PC-3 (cell line): ENCODE results near the gene SCAP. TPM values are rescaled to one million over a fixed set of nuclear protein-coding genes. Genes with fewer than 3 reads are reported as not detected.

Source experiments
- ATAC-seq: fragments of 200-7000 bp; cut with Tn5 transposase; 2 replicates; pipeline ENCODE4 v1.9.1; 2020; ENCODE audit warnings: mild to moderate bottlenecking, moderate library complexity
- BruUV-seq: library from RNA; stranded (reverse); fragments of 400-500 nt; replicated peaks from 2 replicates; lab custom pipeline; 2021; lab: Mats Ljungman, UMichigan
- CTCF ChIA-PET: fragments of 300-600 bp; sonication (Branson Sonifier 250); formaldehyde crosslinking; loops from one replicate; lab custom pipeline; 2022; ENCODE audit warnings: antibody characterized with exemption; lab: Charles Lee
- POLR2A ChIA-PET: fragments of 300-600 bp; sonication (Branson Sonifier 250); formaldehyde crosslinking; loops from one replicate; lab custom pipeline; 2022; ENCODE audit warnings: antibody characterized with exemption; ENCODE audit not compliant: unreplicated experiment; lab: Charles Lee
- DNase-seq: peaks from one replicate; pipeline ENCODE4 v3.0.0-alpha.2; 2015
- H2AFZ ChIP-seq: fragments of 300-600 bp; sonication (generic); 2 replicates; pipeline ENCODE4 v1.6.0; 2016; ENCODE audit warnings: antibody characterized with exemption, low read length
- H3F3A ChIP-seq: fragments of 300-600 bp; sonication (generic); one replicate; pipeline ENCODE4 v1.6.0; 2017; ENCODE audit warnings: antibody characterized with exemption, low read length, control low read depth, mild to moderate bottlenecking; ENCODE audit not compliant: unreplicated experiment
- H3K27ac ChIP-seq: fragments of 300-600 bp; sonication (generic); 2 replicates; pipeline ENCODE4 v1.5.1; 2016; ENCODE audit warnings: mild to moderate bottlenecking, low read length
- H3K27me3 ChIP-seq: fragments of 300-600 bp; sonication (generic); 2 replicates; pipeline ENCODE4 v1.6.1; 2016; ENCODE audit warnings: low read length, mixed read lengths
- H3K36me3 ChIP-seq: fragments of 300-600 bp; sonication (generic); 2 replicates; pipeline ENCODE4 v1.6.1; 2016; ENCODE audit warnings: low read depth, mixed run types, low read length, mixed read lengths
- H3K4me1 ChIP-seq: fragments of 300-600 bp; sonication (generic); 2 replicates; pipeline ENCODE4 v1.5.1; 2016; ENCODE audit warnings: low read length; ENCODE audit not compliant: insufficient read depth
- H3K4me2 ChIP-seq: fragments of 300-600 bp; sonication (generic); 2 replicates; pipeline ENCODE4 v1.6.0; 2016; ENCODE audit warnings: low read length
- H3K4me3 ChIP-seq: fragments of 300-600 bp; sonication (generic); 2 replicates; pipeline ENCODE4 v1.5.1; 2016; ENCODE audit warnings: mild to moderate bottlenecking, low read length, mixed read lengths
- H3K79me2 ChIP-seq: fragments of 300-600 bp; sonication (generic); 2 replicates; pipeline ENCODE4 v1.6.1; 2017; ENCODE audit warnings: low read length, mixed read lengths
- H3K9ac ChIP-seq: fragments of 300-600 bp; sonication (generic); 2 replicates; pipeline ENCODE4 v1.6.0; 2016; ENCODE audit warnings: mild to moderate bottlenecking, low read length
- H3K9me2 ChIP-seq: fragments of 300-600 bp; sonication (generic); replicated peaks from 2 replicates; pipeline ENCODE4 v1.6.1; 2016; ENCODE audit warnings: mixed run types, low read length, mixed read lengths
- H3K9me3 ChIP-seq: fragments of 300-600 bp; sonication (generic); 2 replicates; pipeline ENCODE4 v1.6.1; 2016; ENCODE audit warnings: low read length, mixed read lengths
- H4K20me1 ChIP-seq: fragments of 300-600 bp; sonication (generic); 2 replicates; pipeline ENCODE4 v1.6.1; 2016; ENCODE audit warnings: low read length, mixed read lengths
- EZH2 ChIP-seq: fragments of 300-600 bp; sonication (generic); IDR thresholded peaks from one replicate; pipeline ENCODE4 v1.6.1; 2017; ENCODE audit warnings: antibody characterized with exemption, mild to moderate bottlenecking, low read length; ENCODE audit not compliant: unreplicated experiment
- EZH2phosphoT487 ChIP-seq: fragments of 300-600 bp; sonication (generic); IDR thresholded peaks from 2 replicates; pipeline ENCODE4 v1.6.1; 2018; ENCODE audit warnings: mild to moderate bottlenecking, antibody characterized with exemption, low read length, borderline replicate concordance
- intact Hi-C: fragments of 100-400 bp; cut with micrococcal nuclease; formaldehyde crosslinking; loops from 2 replicates; pipeline ENCODE4 v1.9.0; 2023
- total RNA-seq: library from RNA; depleted of rRNA; stranded (reverse); fragments of >200 nt; gene quantifications from 2 replicates; pipeline ENCODE4 v1.2.3, GENCODE V29; 2014
- TF ChIP-seq, protein P1 (sequence below): fragments of 300-600 bp; sonication (generic); conservative IDR thresholded peaks from 2 replicates; pipeline ENCODE4 v1.5.1; 2017; ENCODE audit warnings: antibody characterized with exemption, low read depth, mild to moderate bottlenecking, low read length

Gene SCAP
- total RNA-seq, 1 experiment from 2014 or later: 84.7 TPM

DNA sequence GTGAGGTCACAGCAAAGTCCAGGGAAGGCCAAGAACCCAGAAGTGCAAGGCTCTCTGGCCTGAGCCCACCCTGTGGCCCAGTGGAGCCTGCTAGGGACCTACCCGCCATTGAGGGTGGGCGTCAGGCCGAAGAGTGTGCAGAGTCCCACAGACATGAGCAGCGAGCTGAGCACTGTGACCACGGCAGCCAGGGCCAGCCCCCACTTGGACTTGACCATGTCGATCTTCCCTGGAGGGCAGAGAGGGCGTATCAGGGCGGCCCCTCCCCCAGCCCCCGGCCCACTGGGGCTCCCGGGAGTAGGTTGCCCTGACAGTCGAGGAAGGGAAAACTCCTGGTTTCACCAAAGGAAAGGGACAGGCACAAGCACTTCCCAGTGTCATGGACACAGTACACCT lies 50.4 kb downstream of the SCAP start:
- H3K4me2 ChIP-seq: no peak overlapping the region
- DNase-seq (no peak), ATAC-seq (no peak)
- no peaks in the 10 kb centered on the region for H4K20me1 ChIP-seq
- POLR2A ChIA-PET: no interaction called here
- H3K36me3 ChIP-seq: peaks cover 12% of the 10 kb centered on the region
- no peak for TF ChIP-seq EZH2phosphoT487
- TF ChIP-seq, protein P1, sequence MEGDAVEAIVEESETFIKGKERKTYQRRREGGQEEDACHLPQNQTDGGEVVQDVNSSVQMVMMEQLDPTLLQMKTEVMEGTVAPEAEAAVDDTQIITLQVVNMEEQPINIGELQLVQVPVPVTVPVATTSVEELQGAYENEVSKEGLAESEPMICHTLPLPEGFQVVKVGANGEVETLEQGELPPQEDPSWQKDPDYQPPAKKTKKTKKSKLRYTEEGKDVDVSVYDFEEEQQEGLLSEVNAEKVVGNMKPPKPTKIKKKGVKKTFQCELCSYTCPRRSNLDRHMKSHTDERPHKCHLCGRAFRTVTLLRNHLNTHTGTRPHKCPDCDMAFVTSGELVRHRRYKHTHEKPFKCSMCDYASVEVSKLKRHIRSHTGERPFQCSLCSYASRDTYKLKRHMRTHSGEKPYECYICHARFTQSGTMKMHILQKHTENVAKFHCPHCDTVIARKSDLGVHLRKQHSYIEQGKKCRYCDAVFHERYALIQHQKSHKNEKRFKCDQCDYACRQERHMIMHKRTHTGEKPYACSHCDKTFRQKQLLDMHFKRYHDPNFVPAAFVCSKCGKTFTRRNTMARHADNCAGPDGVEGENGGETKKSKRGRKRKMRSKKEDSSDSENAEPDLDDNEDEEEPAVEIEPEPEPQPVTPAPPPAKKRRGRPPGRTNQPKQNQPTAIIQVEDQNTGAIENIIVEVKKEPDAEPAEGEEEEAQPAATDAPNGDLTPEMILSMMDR: no peak
- no peak for TF ChIP-seq EZH2
- H3F3A ChIP-seq: no peaks in the 10 kb centered on the region
- no peak overlapping the region for H2AFZ ChIP-seq
- CTCF ChIA-PET: no interaction called here
- BruUV-seq: no TSS peak
- no peaks in the 10 kb centered on the region for H3K79me2 ChIP-seq
- intact Hi-C loops: no loop called here
- H3K9ac ChIP-seq: no peak overlapping the region
- H3K27ac ChIP-seq: no peak overlapping the region
- H3K27me3 ChIP-seq: no peaks in the 10 kb centered on the region
- H3K4me1 ChIP-seq: no peaks in the 10 kb centered on the region
- no peaks in the 10 kb centered on the region for H3K9me3 ChIP-seq
- no peaks in the 10 kb centered on the region for H3K9me2 ChIP-seq
- no peak overlapping the region for H3K4me3 ChIP-seq

DNA sequence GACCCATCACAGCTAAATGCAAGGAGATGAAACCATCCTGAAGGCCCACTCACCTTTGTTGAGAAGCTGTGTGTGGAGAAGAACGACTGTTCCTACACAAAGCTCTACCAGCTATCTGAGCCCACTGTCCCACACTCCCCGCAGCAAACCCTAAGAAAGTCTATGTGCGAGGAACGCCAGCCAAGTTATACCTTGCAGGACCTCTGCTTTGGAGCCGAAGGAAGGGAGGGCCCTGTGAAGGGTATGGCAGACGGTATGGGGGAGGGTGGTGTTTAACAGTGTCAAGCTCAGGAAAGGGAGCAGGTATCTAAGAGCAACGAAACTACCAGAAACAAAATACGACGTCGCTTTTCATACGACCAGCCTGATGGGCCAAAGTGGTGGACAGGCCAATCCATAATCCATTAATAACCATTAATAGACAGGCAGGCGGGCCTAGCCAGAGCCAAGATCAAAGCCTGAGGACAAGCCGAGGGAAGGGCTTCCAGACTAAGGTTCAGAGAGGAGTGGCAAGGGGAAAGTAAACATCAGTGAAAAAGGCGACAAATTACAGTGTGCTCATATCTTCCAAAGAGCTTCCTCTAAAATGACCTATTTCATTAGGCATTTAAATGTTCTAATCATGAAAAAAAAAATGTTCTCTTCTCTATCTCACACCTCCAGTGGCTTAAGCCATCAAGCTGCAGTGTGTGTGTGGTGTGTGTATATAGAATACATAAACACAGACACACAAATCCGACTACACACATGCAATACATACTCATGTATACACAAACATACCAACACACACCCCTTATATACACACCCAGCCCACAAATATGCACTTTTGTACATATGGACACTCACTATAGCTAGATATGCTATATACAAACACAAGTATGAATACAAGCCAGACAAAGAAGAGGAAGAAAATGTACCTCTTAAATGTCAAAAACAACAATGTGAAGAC lies 51.0 kb downstream of the SCAP start:
- H3K4me2 ChIP-seq: no peak overlapping the region
- POLR2A ChIA-PET: no interaction called here
- no peak overlapping the region for H3K9ac ChIP-seq
- H3K9me2 ChIP-seq: no peaks in the 10 kb centered on the region
- H2AFZ ChIP-seq: no peak overlapping the region
- DNase-seq: no peak
- no peak for ATAC-seq
- H4K20me1 ChIP-seq: no peaks in the 10 kb centered on the region
- BruUV-seq: no TSS peak
- no peaks in the 10 kb centered on the region for H3K9me3 ChIP-seq
- no peak overlapping the region for H3K27ac ChIP-seq
- peaks cover 12% of the 10 kb centered on the region for H3K36me3 ChIP-seq
- no peaks in the 10 kb centered on the region for H3F3A ChIP-seq
- H3K79me2 ChIP-seq: no peaks in the 10 kb centered on the region
- H3K4me1 ChIP-seq: no peaks in the 10 kb centered on the region
- no peaks in the 10 kb centered on the region for H3K27me3 ChIP-seq
- no peak overlapping the region for H3K4me3 ChIP-seq
- CTCF ChIA-PET: no interaction called here
- intact Hi-C loops: no loop called here
- TF ChIP-seq EZH2phosphoT487 (no peak), EZH2 (no peak)
- TF ChIP-seq, protein P1: no peak

DNA sequence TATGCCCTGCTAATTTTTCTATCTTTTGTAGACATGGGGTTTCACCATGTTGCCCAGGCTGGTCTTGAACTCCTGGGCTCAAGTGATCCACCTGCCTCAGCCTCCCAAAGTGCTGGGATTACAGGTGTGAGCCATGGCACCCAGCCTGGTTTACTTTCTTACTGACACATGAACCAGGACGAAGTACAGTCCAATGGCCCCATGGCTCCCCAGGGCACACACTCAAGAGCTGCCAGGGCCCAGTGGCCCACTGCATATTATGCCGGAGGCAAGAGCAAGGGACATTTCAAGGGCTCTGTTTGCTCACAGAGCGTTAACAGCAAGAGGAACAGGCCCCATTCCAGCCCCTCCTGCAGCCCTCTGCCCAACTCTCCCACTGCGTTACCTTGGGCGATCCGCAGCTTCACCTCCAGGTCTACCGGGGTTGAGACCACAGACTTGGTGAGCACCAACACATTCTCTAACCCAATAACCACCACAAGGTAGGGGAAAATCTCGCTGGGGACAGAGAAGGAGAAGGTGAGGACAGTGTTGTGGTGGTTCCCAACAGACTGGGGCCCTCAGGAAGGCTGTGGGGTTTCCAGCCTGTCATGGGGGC lies 52.1 kb downstream of the SCAP start:
- no peaks in the 10 kb centered on the region for H3K9me3 ChIP-seq
- peaks cover 12% of the 10 kb centered on the region for H3K36me3 ChIP-seq
- no peaks in the 10 kb centered on the region for H3K79me2 ChIP-seq
- no peak for TF ChIP-seq EZH2
- TF ChIP-seq EZH2phosphoT487: no peak
- TF ChIP-seq, protein P1: no peak
- no peaks in the 10 kb centered on the region for H3K4me1 ChIP-seq
- POLR2A ChIA-PET: no interaction called here
- BruUV-seq: no TSS peak
- H3K4me2 ChIP-seq: no peak overlapping the region
- ATAC-seq: no peak
- H3K27ac ChIP-seq: no peak overlapping the region
- no peak for DNase-seq
- intact Hi-C loops: no loop called here
- no peaks in the 10 kb centered on the region for H3K9me2 ChIP-seq
- CTCF ChIA-PET: interaction anchor here (0.7 kb wide), 1 partner anchor 420 kb away, joined by 3 read pairs; no protein-coding TSS in a partner anchor
- H2AFZ ChIP-seq: no peak overlapping the region
- H3K9ac ChIP-seq: no peak overlapping the region
- no peaks in the 10 kb centered on the region for H4K20me1 ChIP-seq
- H3K27me3 ChIP-seq: no peaks in the 10 kb centered on the region
- H3K4me3 ChIP-seq: no peak overlapping the region
- no peaks in the 10 kb centered on the region for H3F3A ChIP-seq
